Measurements from ENCODE around the gene TSC22D2. TPM values are rescaled to one million over a fixed set of nuclear protein-coding genes. Genes with fewer than 3 reads are reported as not detected.

The TSC22D2 gene
- total RNA-seq (2021; fragmentation: NEBNext Ultra II Directional; extraction: Animal tissue kit (Norgen Biotek cat#: 25700)) (25.8 and 27.6 TPM in 2 replicates), polyA plus RNA-seq (2011; rRNA removed) (3.4 and 3.6 TPM in 2 replicates), polyA minus RNA-seq (2011; rRNA and poly(A)+ RNA removed) (12.9 and 14.9 TPM in 2 replicates)
- polyA plus RNA-seq (2011; cell fraction: cytosol; rRNA removed) = 4.0 TPM
- 8.6 TPM for polyA plus RNA-seq (2011; cell fraction: nucleus; rRNA removed)
- 12.4 to 18.6 TPM (median 14.0 TPM) in 4 replicates for polyA plus RNA-seq (2012, experiment 1 of 2)
- 3.9 TPM for polyA plus RNA-seq (2012, experiment 2 of 2)
- polyA plus RNA-seq (2013, experiment 1 of 2) = 15.7 TPM
- 13.9 TPM for polyA plus RNA-seq (2013, experiment 2 of 2)
- polyA minus RNA-seq (2011; cell fraction: cytosol; rRNA and poly(A)+ RNA removed) = 15.6 TPM
- polyA minus RNA-seq (2011; cell fraction: nucleus; rRNA and poly(A)+ RNA removed) = 42.9 TPM
- long read RNA-seq, experiment 1, full-length matches to known transcripts = 5 of 10 reads
- long read RNA-seq, experiment 1, partial matches to known transcripts = 3 of 10 reads
- long read RNA-seq, experiment 1, other reads (novel, unspliced or antisense) = 2 of 10 reads
- long read RNA-seq, experiment 2, partial matches to known transcripts = 0 of 5 reads
- long read RNA-seq, experiment 2, other reads (novel, unspliced or antisense) = 3 of 5 reads

GRCh38 chr3:150408221-150409124, at the start of gene TSC22D2:
TSC22D2 (plus strand) TSS chr3:150408298; CDS start chr3:150409351, 1,053 bp downstream.
- 1% methylated on average over 61 of the region's 102 CpGs; no CpG with 5 or more reads in 1 of the 2 experiments for WGBS, 2 experiments (ENCODE audit: extremely low coverage in 1 of 2, insufficient coverage in 1 of 2, insufficient read length in 1 of 2, insufficient replicate concordance in 2 of 2, low coverage in 1 of 2, low lambda C conversion rate in 2 of 2, missing lambda C conversion rate in 1 of 2)
- H3K4me2 ChIP-seq (ENCODE audit: insufficient read depth in 1 of 2, low read depth in 2 of 2, low read length in 2 of 2) = peak within 1 kb of the TSS; percentile 92 to 100
- H4K91ac ChIP-seq (replicated peaks; ENCODE audit: insufficient read length, low read length) = no peak within 1 kb of the TSS
- peaks cover 22 to 42% of the 10 kb centered on the region in 2 experiments for H3K79me2 ChIP-seq (ENCODE audit: control insufficient read depth in 1 of 2, insufficient read depth in 2 of 2, low read length in 2 of 2)
- H4K8ac ChIP-seq (ENCODE audit: extremely low read depth, insufficient read depth, low read length) = peak within 1 kb of the TSS; percentile 98
- CTCF ChIA-PET (ENCODE audit: partially characterized antibody) = interaction anchor here (0.9 to 4.9 kb wide), 21 partner anchors 10 to 442 kb away, joined by 3 to 49 read pairs (median 5); no protein-coding TSS in a partner anchor
- H3K23me2 ChIP-seq (ENCODE audit: low read depth, low read length) = peaks cover 17% of the 10 kb centered on the region; the same call in 1 of the 2 replicates
- no peak within 1 kb of the TSS for H3K23ac ChIP-seq (ENCODE audit: insufficient read length)
- FAIRE-seq = no peak
- H2BK12ac ChIP-seq (ENCODE audit: low read depth, low read length) = no peak within 1 kb of the TSS; the same call in 1 of the 2 replicates
- H3K36me3 ChIP-seq (ENCODE audit: control insufficient read depth in 2 of 4, insufficient read depth in 4 of 4, low read length in 3 of 4) = peaks cover 0 to 3% (median 0%) of the 10 kb centered on the region in 4 experiments; a peak in 1 of 8 replicates
- peak in 1 of 2 experiments; percentile 97 for DNase-seq (ENCODE audit: low read depth in 1 of 2, low spot score in 2 of 2)
- H4K5ac ChIP-seq (ENCODE audit: insufficient read length, low read depth, low read length) = peak within 1 kb of the TSS; percentile 80
- H3K4me1 ChIP-seq (replicated peaks in 1 of 4; ENCODE audit: control insufficient read depth in 3 of 4, insufficient read depth in 4 of 4, low read length in 3 of 4) = peaks cover 0 to 3% (median 2%) of the 10 kb centered on the region in 4 experiments; a peak in 3 of 7 replicates
- H3K4me3 ChIP-seq (ENCODE audit: extremely low read depth in 1 of 4, insufficient read depth in 2 of 4, low read depth in 3 of 4, low read length in 4 of 4) = peak within 1 kb of the TSS; percentile 72 to 95 (median 90)
- H3K14ac ChIP-seq (ENCODE audit: insufficient read length) = no peak within 1 kb of the TSS
- peak within 1 kb of the TSS; percentile 51 for H3K18ac ChIP-seq (ENCODE audit: extremely low read depth, low read length)
- no peak within 1 kb of the TSS for H2BK15ac ChIP-seq (ENCODE audit: low read length)
- H4K20me1 ChIP-seq (replicated peaks in 1 of 2; ENCODE audit: control insufficient read depth in 1 of 2, insufficient read depth in 2 of 2, low read length in 2 of 2) = peaks cover 25 to 32% of the 10 kb centered on the region in 2 experiments
- H3K27ac ChIP-seq (ENCODE audit: low read depth, low read length) = peak within 1 kb of the TSS; percentile 79
- POLR2A ChIA-PET (ENCODE audit: partially characterized antibody) = interaction anchor here (0.7 to 4.1 kb wide), 33 partner anchors 8 to 437 kb away, joined by 3 to 18 read pairs (median 4); partner anchors contain the start of genes EIF2A, PFN2, SELENOT and SERP1
- H3K9ac ChIP-seq (replicated peaks in 1 of 4; ENCODE audit: extremely low read depth in 1 of 4, low read depth in 3 of 4, low read length in 3 of 4) = peak within 1 kb of the TSS; percentile 69 to 87 (median 80)
- H2AK5ac ChIP-seq (ENCODE audit: low read depth, low read length) = no peak within 1 kb of the TSS
- H3K27me3 ChIP-seq (replicated peaks in 1 of 4; ENCODE audit: control insufficient read depth in 3 of 4, extremely low read depth in 1 of 4, insufficient read depth in 3 of 4, low read length in 3 of 4) = no peaks in the 10 kb centered on the region
- H3K9me3 ChIP-seq (ENCODE audit: insufficient read depth in 2 of 2, low read depth in 1 of 2, low read length in 1 of 2) = no peaks in the 10 kb centered on the region
- H2BK120ac ChIP-seq (replicated peaks; ENCODE audit: low read depth, low read length) = no peak within 1 kb of the TSS
- peak within 1 kb of the TSS; percentile 83 for H2AFZ ChIP-seq (ENCODE audit: low read length)
- H2BK20ac ChIP-seq (ENCODE audit: low read length) = no peak within 1 kb of the TSS
- H3K79me1 ChIP-seq (ENCODE audit: low read depth, low read length) = peaks cover 6% of the 10 kb centered on the region; the same call in 1 of the 2 replicates
- peak within 1 kb of the TSS; percentile 87 for H3K4ac ChIP-seq (replicated peaks; ENCODE audit: insufficient read length, low read depth, low read length)
- peak within 1 kb of the TSS; percentile 49; the same call in 1 of the 2 replicates for H2BK5ac ChIP-seq (ENCODE audit: low read depth, low read length)
- peak within 1 kb of the TSS; percentile 59 for H3K56ac ChIP-seq (replicated peaks; ENCODE audit: insufficient read length, low read depth, low read length)
- TF ChIP-seq EGR1 (IDR thresholded peaks at IDR 0.05; ENCODE audit: borderline replicate concordance, low read depth, low read length) = no peak
- peak; percentile 78 for TF ChIP-seq YY1 (IDR thresholded peaks at IDR 0.05; ENCODE audit: low read depth, low read length)
- no peak for TF ChIP-seq SP4 (IDR thresholded peaks at IDR 0.05; ENCODE audit: low read length)
- peak; percentile 95 for TF ChIP-seq CREB1 (IDR thresholded peaks at IDR 0.05)
- no peak for TF ChIP-seq JUN (IDR thresholded peaks at IDR 0.05; ENCODE audit: low read depth, low read length)
- TF ChIP-seq SIN3A (conservative IDR thresholded peaks at IDR 0.05 in 1 of 2, IDR thresholded peaks at IDR 0.05 in 1 of 2; ENCODE audit: low read depth in 1 of 2, low read length in 2 of 2) = peak in 1 of 2 experiments; percentile 48; a peak in 1 of 4 replicates
- TF ChIP-seq SUZ12 (IDR thresholded peaks at IDR 0.05; ENCODE audit: low read length) = no peak
- peak; percentile 62 for TF ChIP-seq KDM4A (IDR thresholded peaks at IDR 0.05; ENCODE audit: low read depth, low read length, severe bottlenecking)

All from H1 (cell line).